ENCODE results near the gene SSNA1.

SSNA1 gene

DNA sequence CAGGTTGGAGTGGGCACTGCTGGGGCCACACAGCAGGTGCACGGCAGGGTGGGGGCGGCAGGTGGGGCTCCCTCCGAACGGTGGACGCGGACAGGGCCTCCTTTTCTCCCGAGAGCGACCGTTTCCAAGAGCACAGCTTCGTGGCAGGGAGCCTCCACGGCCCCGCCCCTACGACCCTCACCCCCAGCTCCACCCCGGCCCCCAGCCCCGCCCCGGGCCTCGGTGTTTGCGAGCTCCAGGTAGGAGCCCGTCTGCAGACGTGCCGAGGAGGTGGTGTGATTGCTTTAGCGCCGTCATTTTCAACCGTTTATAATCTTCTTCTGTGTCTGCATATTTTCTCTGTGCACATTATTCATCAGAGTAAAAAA is 40.7 kb upstream of the SSNA1 start:
- no peaks in the 10 kb centered on the region for H3K36me3 ChIP-seq (replicated peaks)
- peaks cover 24% of the 10 kb centered on the region for H3K27me3 ChIP-seq (ENCODE audit: low read depth)
- H3K4me3 ChIP-seq, result no peak overlapping the region
- no peak for DNase-seq (ENCODE audit: low spot score in 2 of 2)
- in situ Hi-C loops (cut with MboI; ENCODE audit: low sequenced_read_pairs), result no loop called here
- H3K4me1 ChIP-seq, result peaks cover 11% of the 10 kb centered on the region
- H3K9me3 ChIP-seq, result no peaks in the 10 kb centered on the region

DNA sequence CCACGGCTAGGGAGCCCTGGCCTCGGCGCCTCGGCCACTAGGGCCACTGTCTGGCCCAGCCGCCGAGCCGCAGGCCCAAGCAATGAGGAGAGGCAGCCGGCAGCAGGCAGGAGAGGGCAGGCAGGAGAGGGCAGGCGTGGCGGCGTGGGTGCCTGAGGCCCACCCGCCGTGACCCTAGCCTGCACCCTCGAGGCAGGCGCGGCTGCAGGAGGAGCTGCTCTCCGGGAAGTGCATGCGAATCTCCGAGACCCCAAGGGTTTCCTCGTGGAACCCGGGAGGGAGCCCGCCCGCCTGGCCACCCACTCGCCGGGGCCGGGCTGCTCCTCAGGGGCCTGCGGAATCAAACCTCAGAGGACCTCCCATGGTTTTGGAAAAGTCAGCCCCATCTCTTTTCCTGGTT is 40.2 kb upstream of the SSNA1 start:
- in situ Hi-C loops (cut with MboI; ENCODE audit: low sequenced_read_pairs), result no loop called here
- no peak for DNase-seq (ENCODE audit: low spot score in 2 of 2)

DNA sequence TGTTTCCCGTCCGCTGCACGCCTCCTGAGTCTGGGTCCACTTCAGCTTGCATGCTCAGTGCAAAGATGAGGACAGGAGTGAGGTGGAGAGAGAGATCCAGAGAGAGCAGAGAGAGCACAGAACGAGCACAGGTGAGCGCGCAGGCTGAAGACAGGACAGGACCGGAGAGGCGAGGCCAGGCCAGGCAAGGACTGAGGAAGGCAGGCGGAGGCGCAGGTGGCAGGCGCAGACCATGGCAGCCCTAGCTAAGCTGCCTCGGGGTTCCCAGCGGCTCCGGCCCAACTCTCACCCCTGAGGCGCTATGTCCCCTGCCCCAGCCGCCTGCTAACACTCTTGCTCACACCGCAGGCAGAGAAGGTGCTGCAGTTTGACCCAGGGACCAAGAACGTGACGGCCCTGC is 39.8 kb upstream of the SSNA1 start:
- H3K36me3 ChIP-seq (replicated peaks), result no peaks in the 10 kb centered on the region
- H3K4me1 ChIP-seq, result peaks cover 11% of the 10 kb centered on the region
- no peak for DNase-seq (ENCODE audit: low spot score in 2 of 2)
- peaks cover 15% of the 10 kb centered on the region for H3K27me3 ChIP-seq (ENCODE audit: low read depth)
- no peaks in the 10 kb centered on the region for H3K9me3 ChIP-seq
- no peak overlapping the region for H3K4me3 ChIP-seq
- in situ Hi-C loops (cut with MboI; ENCODE audit: low sequenced_read_pairs), result no loop called here

More for the DNA sequence above, 40.2 kb upstream of the SSNA1 start:
- Histone ChIP-seq H3K9me3 (no peaks in the 10 kb centered on the region), H3K36me3 (replicated peaks) (no peaks in the 10 kb centered on the region), H3K27me3 (ENCODE audit: low read depth) (peaks cover 19% of the 10 kb centered on the region), H3K4me3 (no peak overlapping the region), H3K4me1 (peaks cover 11% of the 10 kb centered on the region)

DNA sequence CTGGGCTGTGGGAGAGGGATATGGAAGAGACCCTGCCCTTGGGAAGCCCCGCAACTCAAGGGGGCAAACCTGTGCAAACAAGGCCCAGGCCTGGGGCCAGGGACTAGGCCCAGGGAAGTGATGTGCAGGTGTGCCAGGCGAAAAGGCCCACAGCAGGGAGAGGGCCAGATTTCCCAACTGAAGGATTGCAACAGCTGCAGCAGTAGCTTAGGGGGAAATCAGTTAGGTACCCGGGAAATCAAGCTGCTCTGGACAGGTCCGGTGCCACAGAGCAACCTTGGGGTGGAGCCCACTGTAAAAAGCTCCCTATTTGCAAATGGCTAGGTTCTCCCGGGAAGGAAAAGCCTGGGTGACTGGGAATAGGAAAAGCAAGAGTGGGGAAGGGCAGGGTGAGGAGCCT is 39.1 kb upstream of the SSNA1 start:
- peak overlapping the region; percentile 18 for H3K4me3 ChIP-seq
- H3K9me3 ChIP-seq, result no peaks in the 10 kb centered on the region
- peaks cover 9% of the 10 kb centered on the region for H3K27me3 ChIP-seq (ENCODE audit: low read depth)
- no peaks in the 10 kb centered on the region for H3K36me3 ChIP-seq (replicated peaks)
- in situ Hi-C loops (cut with MboI; ENCODE audit: low sequenced_read_pairs), result no loop called here
- peaks cover 11% of the 10 kb centered on the region for H3K4me1 ChIP-seq
- no peak for DNase-seq (ENCODE audit: low spot score in 2 of 2)

DNA sequence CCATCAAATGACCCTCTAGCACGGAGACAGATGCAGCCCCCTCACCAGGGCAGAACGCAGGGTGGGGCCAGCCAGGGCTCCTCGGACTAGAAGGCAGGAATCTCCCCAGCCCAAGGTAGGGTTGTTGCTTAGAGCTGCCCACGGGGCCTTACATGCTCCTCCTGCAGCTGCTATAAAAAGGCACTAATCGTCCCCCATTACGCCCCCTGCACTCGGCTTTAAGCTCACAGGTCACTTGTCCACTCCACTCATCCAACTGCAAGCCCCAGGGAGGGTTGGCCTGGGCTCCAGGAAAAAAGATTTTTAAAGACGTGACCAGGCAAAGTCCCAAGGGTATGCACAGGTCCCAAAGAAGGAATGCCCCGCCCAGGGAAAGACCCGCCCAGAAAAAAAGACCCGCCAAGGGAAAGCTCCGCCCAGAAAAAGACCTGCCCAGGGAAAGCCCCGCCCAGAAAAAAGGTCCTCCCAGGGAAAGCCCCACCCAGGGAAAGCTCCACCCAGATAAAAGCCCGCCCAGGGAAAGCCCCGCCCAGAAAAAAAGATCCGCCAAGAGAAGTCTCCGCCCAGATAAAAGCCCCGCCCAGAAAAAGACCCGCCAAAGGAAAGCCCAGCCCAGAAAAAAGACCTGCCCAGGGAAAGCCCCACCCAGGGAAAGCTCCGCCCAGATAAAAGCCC is 38.4 kb upstream of the SSNA1 start:
- no peaks in the 10 kb centered on the region for H3K9me3 ChIP-seq
- in situ Hi-C loops (cut with MboI; ENCODE audit: low sequenced_read_pairs), result no loop called here
- peaks cover 9% of the 10 kb centered on the region for H3K27me3 ChIP-seq (ENCODE audit: low read depth)
- H3K4me3 ChIP-seq, result peak overlapping the region; percentile 18
- peak in 1 of 2 experiments; percentile 83 for DNase-seq (ENCODE audit: low spot score in 2 of 2)
- H3K4me1 ChIP-seq, result peaks cover 11% of the 10 kb centered on the region
- no peaks in the 10 kb centered on the region for H3K36me3 ChIP-seq (replicated peaks)

DNA sequence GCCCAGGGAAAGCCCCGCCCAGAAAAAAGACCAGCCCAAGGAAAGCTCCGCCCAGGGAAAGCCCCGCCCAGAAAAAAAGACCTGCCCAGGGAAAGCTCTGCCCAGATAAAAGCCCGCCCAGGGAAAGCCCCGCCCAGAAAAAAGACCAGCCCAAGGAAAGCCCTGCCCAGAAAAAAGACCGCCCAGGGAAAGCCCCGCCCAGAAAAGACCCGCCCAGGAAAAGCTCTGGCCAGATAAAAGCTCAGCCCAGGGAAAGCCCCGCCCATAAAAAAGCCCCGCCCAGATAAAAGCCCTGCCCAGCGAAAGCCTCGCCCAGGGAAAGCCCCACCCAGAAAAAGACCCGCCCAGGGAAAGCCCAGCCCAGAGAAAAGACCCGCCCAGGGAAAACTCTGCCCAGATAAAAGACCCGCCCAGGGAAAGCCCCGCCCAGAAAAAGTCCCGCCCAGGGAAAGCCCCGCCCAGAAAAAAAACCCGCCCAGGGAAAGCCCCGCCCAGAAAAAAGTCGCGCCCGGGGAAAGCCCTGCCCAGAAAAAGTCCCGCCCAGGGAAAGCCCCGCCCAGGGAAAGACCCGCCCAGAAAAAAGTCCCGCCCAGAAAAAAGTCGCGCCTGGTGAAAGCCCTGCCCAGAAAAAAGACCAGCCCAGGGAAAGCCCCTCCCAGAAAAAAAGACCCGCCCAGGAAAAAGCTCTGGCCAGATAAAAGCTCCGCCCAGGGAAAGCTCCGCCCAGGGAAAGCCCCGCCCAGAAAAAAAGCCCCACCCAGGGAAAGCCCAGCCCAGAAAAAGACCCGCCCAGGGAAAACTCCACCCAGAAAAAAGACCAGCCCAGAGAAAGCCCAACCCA is 37.6 kb upstream of the SSNA1 start:
- in situ Hi-C loops (cut with MboI; ENCODE audit: low sequenced_read_pairs), result no loop called here
- Histone ChIP-seq H3K27me3 (ENCODE audit: low read depth) (peaks cover 7% of the 10 kb centered on the region), H3K4me1 (peaks cover 11% of the 10 kb centered on the region), H3K36me3 (replicated peaks) (no peaks in the 10 kb centered on the region), H3K9me3 (no peaks in the 10 kb centered on the region), H3K4me3 (no peak overlapping the region)
- DNase-seq (ENCODE audit: low spot score in 2 of 2), result peak; percentile 71 to 98

DNA sequence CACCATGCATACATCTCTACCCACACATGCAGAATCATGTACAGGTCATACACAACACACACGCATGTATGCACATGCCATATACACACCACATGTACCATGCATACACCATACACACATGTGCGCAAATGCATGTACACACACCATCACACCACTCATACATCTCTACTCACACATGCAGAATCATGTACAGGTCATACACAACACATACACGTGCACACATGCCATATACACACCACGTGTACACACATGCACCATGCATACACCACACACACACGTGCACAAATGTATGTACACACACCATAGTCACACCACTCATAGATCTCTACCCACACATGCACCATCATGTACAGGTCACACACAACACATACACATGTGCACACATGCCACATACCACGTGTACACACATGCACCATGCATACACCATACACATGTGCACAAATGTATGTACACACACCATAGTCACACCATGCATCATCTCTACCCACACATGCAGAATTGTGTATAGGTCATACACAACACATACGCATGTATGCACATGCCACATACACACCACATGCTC is 35.6 kb upstream of the SSNA1 start:
- H3K4me3 ChIP-seq, result no peak overlapping the region
- DNase-seq (ENCODE audit: low spot score in 2 of 2), result no peak
- H3K9me3 ChIP-seq, result no peaks in the 10 kb centered on the region
- in situ Hi-C loops (cut with MboI; ENCODE audit: low sequenced_read_pairs), result no loop called here
- peaks cover 11% of the 10 kb centered on the region for H3K4me1 ChIP-seq
- H3K27me3 ChIP-seq (ENCODE audit: low read depth), result peaks cover 9% of the 10 kb centered on the region
- no peaks in the 10 kb centered on the region for H3K36me3 ChIP-seq (replicated peaks)

DNA sequence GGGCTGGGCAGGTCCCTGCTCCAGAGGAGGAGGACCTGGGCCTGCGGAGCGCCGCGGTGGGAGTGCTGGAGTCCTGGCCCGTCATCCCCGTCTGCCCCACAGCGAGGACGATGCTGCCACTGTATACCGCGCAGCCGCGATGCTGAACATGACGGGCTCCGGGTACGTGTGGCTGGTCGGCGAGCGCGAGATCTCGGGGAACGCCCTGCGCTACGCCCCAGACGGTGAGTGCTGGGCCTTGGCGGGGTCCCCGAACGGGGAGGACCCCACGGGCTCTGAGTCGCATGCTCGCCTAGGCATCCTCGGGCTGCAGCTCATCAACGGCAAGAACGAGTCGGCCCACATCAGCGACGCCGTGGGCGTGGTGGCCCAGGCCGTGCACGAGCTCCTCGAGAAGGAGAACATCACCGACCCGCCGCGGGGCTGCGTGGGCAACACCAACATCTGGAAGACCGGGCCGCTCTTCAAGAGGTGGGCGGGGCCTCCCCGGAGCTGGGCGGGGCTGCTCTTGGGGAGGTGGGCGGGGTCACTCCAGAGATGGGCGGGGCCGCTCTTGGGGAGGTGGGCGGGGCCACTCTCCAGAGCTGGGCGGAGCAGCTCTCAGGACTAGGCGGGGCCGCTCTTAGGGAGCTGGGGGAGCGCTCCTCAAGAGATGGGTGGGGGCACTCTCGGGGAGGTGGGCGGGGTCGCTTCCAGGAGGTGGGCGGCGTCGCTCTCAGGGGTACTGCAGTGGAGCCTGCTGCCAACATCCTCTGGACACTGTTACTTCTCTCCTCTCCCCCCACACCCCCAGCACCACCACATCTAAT is 31.7 kb upstream of the SSNA1 start:
- H3K36me3 ChIP-seq (replicated peaks), result no peaks in the 10 kb centered on the region
- DNase-seq (ENCODE audit: low spot score in 2 of 2), result peak in 1 of 2 experiments; percentile 73
- H3K9me3 ChIP-seq, result no peaks in the 10 kb centered on the region
- H3K4me3 ChIP-seq, result peak overlapping the region; percentile 17
- H3K4me1 ChIP-seq, result no peaks in the 10 kb centered on the region; the same call in 1 of the 2 replicates
- peaks cover 38% of the 10 kb centered on the region for H3K27me3 ChIP-seq (ENCODE audit: low read depth)
- in situ Hi-C loops (cut with MboI; ENCODE audit: low sequenced_read_pairs), result no loop called here

DNA sequence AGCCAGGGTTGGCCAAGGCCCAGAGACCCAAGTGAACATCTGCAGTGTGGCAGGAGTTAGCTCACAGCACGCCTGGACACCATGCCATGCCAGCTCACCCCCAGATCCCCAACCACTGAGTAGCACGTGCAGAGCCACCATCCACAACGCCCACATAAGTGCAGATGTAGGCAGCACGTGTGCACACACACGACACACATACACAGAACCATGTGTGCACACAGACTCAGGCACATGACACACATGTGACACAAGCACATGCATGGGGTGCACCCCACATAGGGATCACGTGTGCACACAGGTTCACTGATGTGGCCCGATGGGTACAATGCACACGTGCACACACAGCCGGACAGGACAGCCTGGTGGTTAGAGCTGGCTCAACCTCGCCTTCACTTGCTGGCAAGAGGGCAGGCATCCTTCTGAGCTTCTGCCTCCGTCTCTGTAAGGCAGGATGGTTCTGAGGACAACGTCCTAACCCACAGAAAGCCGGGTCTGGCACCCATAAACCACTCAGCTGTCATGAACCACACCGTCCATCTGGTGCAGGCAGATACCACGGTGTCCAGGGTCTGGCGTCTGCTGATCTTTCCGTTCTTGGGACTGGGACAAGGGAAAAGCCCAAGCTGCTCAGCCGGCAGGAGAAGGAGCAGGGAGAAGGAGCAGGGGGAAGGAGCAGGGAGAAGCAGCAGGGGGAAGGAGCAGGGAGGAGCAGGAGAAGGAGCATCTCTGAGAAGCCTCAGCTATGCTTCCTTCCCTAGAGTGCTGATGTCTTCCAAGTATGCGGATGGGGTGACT is 30.7 kb upstream of the SSNA1 start:
- H3K36me3 ChIP-seq (replicated peaks), result no peaks in the 10 kb centered on the region
- H3K9me3 ChIP-seq, result no peaks in the 10 kb centered on the region
- in situ Hi-C loops (cut with MboI; ENCODE audit: low sequenced_read_pairs), result no loop called here
- H3K27me3 ChIP-seq (ENCODE audit: low read depth), result peaks cover 38% of the 10 kb centered on the region
- DNase-seq (ENCODE audit: low spot score in 2 of 2), result no peak
- no peak overlapping the region for H3K4me3 ChIP-seq
- H3K4me1 ChIP-seq, result no peaks in the 10 kb centered on the region; the same call in 1 of the 2 replicates

DNA sequence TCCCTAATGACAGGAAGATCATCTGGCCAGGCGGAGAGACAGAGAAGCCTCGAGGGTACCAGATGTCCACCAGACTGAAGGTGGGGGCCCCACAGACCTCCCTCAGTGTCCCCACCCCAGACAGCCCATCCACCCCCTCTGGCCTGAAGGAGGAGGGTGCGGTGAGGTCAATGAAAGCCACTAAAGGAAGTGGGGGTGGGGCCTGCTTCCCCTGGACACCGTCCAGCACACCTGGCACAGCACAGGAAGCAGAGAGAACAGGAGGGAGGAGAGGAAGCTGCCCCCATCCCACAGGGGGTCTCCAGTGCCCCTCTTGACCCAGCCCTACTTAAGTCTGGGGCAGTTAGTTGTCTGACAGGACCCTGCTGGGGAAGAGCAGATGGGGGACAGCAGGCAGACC is 29.9 kb upstream of the SSNA1 start:
- Histone ChIP-seq H3K4me1 (no peaks in the 10 kb centered on the region; the same call in 1 of the 2 replicates), H3K36me3 (replicated peaks) (no peaks in the 10 kb centered on the region), H3K4me3 (no peak overlapping the region), H3K9me3 (no peaks in the 10 kb centered on the region), H3K27me3 (ENCODE audit: low read depth) (peaks cover 38% of the 10 kb centered on the region)
- DNase-seq (ENCODE audit: low spot score in 2 of 2), result no peak
- in situ Hi-C loops (cut with MboI; ENCODE audit: low sequenced_read_pairs), result no loop called here

DNA sequence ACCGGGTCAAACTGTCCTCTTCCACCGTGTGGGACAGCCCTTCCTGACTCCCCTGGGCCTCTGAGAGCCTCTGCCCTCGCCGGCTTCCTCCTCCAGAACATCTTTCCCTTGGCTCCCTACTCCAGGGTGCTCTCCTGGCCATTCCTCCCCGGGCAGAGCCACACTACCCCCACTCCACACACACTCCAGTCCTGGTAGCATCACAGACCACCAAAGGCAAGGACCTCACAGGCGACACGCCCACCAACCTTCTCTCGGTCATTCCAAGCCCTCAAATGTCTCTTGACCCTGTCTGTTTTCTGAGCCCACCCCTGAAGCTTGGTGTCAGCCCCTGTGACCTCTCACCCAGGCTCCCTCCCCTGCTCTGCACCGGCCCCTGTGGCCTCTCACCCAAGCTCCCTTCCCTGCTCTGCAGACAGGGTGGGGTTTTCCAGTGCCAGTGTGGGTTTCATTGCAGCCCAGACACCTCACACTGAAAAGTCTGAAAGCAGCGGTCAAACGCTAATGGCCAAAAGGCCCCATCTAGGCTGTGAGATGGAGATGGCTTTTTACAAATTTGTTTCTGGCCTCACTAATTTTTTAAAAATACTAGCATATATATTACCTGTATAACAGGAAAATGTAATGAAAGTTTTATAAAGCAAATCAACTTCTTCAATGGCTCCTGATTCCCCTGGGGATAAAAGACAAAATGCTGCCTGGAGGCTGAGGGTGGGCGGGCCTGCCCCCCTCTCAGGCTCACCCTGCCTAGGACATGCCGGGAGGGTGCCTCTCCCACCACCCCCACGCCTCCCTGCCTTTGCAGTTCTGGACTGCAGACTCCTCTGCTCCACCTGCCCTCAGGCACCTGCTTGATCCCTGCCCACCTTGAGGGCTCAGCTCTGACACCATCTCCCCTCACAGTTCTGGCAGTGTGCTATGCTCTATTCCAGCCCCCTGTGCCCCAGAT is 29.1 kb upstream of the SSNA1 start:
- peaks cover 38% of the 10 kb centered on the region for H3K27me3 ChIP-seq (ENCODE audit: low read depth)
- no peaks in the 10 kb centered on the region for H3K9me3 ChIP-seq
- H3K4me1 ChIP-seq, result no peaks in the 10 kb centered on the region; the same call in 1 of the 2 replicates
- no peak for DNase-seq (ENCODE audit: low spot score in 2 of 2)
- in situ Hi-C loops (cut with MboI; ENCODE audit: low sequenced_read_pairs), result no loop called here
- H3K4me3 ChIP-seq, result no peak overlapping the region
- no peaks in the 10 kb centered on the region for H3K36me3 ChIP-seq (replicated peaks)

DNA sequence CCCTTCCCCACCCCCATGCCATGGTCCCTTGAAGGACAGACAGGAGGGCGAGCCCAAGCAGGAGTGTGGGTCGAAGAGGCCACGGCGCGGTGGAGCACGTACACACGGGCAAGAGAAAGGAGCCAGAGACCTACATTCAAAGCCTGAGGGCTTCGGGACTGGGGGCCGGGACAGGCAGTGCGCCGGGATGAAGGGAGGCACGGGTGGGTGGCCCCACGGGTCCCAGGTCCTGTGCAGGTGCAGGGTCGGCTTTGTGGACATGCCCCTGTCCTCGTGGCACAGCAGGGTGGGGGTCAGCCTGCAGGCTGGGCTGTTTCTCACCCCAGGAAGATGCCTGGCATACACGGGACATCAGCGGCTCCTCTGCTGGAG is 28.4 kb upstream of the SSNA1 start:
- no peaks in the 10 kb centered on the region for H3K36me3 ChIP-seq (replicated peaks)
- peaks cover 40% of the 10 kb centered on the region for H3K27me3 ChIP-seq (ENCODE audit: low read depth)
- in situ Hi-C loops (cut with MboI; ENCODE audit: low sequenced_read_pairs), result no loop called here

More for the DNA sequence above, 28.4 kb upstream of the SSNA1 start:
- DNase-seq (ENCODE audit: low spot score in 2 of 2), result no peak
- Histone ChIP-seq H3K4me1 (no peaks in the 10 kb centered on the region; the same call in 1 of the 2 replicates), H3K4me3 (no peak overlapping the region), H3K9me3 (no peaks in the 10 kb centered on the region)
